Heart left ventricle (tissue), 13 donors: ENCODE data around the gene RAB14.

Experiments
- POLR2A ChIP-seq, 2 donors: fragments of 450-650 bp; IDR thresholded peaks; one replicate each; pipeline ENCODE4 v1.6.1; 2017; ENCODE audit warnings: antibody characterized with exemption in 2 of 2, mild to moderate bottlenecking in 2 of 2, moderate library complexity in 2 of 2
- TF ChIP-seq, protein P1 (sequence below), 12 donors: fragments of 200-600 bp; sonication (generic) in 4 of 12; IDR thresholded peaks; one replicate each; pipeline versions ENCODE4 v1.5.0 to v1.8.0; 2018 to 2022; ENCODE audit warnings: antibody characterized with exemption in 12 of 12, mild to moderate bottlenecking in 5 of 12
- donor health status: ischemic (EF 13 %, LVEDD 7.1; RV severe dilation, severe dysfunction).
- donor health status: DM: no; HTN: yes; CAD: no.
- donor health status: DM: no; HTN: no; CAD: no.
- donor health status: ischemic (EF 25% LVEDD 6.9; RV normal size, moderate dysfunction).
- donor health status: ischemic (EF 25% LVEDD 5.7; RV mildly dilated, moderate dysfunction).
- donor health status: ischemic (EF 35%, LVEDD 5.7; RV mildly dilated, moderate dysfunction).
- donor health status: nonischemic (EF 11% LVEDD 7.7; RV severe dilation, severe dysfunction).
- donor health status: DM: yes; HTN: yes; CAD: no.
- donor health status: PGD.
- donor health status: ischemic (EF 29% LVEDD 5.4; RV normal size, mild dysfunction).
- donor health status: nonischemic (EF 23%, LVEDD 6.1; RV moderate dilation, normal function).

DNA sequence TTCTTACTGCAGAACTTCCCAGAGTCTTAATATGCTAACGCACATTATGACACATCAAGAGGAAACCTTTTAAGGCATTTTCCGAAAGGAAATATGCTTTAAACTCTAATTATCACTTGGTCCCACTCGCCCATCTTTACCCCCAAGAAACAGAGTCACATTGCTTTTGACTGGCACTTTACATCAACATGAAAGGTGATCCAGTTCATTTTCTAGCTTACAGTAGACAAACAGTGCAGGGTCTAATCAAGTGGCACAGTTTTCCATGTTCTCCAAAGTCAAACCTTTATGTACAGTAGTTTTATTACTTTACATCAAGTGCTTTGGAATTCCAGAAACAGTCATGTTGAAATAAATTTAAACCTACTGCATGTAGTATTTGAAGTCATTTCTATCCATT is 12.0 kb downstream of the RAB14 start:
- TF ChIP-seq, protein P1, sequence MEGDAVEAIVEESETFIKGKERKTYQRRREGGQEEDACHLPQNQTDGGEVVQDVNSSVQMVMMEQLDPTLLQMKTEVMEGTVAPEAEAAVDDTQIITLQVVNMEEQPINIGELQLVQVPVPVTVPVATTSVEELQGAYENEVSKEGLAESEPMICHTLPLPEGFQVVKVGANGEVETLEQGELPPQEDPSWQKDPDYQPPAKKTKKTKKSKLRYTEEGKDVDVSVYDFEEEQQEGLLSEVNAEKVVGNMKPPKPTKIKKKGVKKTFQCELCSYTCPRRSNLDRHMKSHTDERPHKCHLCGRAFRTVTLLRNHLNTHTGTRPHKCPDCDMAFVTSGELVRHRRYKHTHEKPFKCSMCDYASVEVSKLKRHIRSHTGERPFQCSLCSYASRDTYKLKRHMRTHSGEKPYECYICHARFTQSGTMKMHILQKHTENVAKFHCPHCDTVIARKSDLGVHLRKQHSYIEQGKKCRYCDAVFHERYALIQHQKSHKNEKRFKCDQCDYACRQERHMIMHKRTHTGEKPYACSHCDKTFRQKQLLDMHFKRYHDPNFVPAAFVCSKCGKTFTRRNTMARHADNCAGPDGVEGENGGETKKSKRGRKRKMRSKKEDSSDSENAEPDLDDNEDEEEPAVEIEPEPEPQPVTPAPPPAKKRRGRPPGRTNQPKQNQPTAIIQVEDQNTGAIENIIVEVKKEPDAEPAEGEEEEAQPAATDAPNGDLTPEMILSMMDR (IDR thresholded peaks at IDR 0.05): no peak
- no peak for TF ChIP-seq POLR2A (IDR thresholded peaks at IDR 0.05)
